HG03565 (cell line): ENCODE measurements around the gene BPTF.
"Not testable (repeated sequence)": the region's sequence is repeated elsewhere in the genome, so short reads cannot be mapped to it uniquely, and the experiment has no call there.

Experiments used
- ATAC-seq: cut with Tn5 transposase; IDR thresholded peaks from one replicate; pipeline ENCODE4 v1.9.1; 2021; ENCODE audit warnings: mild to moderate bottlenecking, moderate library complexity; ENCODE audit not compliant: unreplicated experiment

BPTF gene

GRCh38 chr17:67868176-67868575 lies 42.9 kb downstream of the BPTF start:
- ATAC-seq: no peak

GRCh38 chr17:67879662-67880061 lies 54.4 kb downstream of the BPTF start:
- ATAC-seq: no peak

GRCh38 chr17:67881083-67881482 lies 55.8 kb downstream of the BPTF start:
- ATAC-seq: no peak

- ATAC-seq: no peak
These were observed 59.4 kb downstream of the BPTF start for GRCh38 chr17:67884741-67885140.

GRCh38 chr17:67891481-67892119 lies 66.3 kb downstream of the BPTF start:
- no peak for ATAC-seq

GRCh38 chr17:67902511-67903231 lies 77.4 kb downstream of the BPTF start:
- ATAC-seq: no peak

GRCh38 chr17:67905298-67905697 lies 80.0 kb downstream of the BPTF start:
- ATAC-seq: not testable (repeated sequence)

GRCh38 chr17:67910117-67910803 lies 85.0 kb downstream of the BPTF start:
- ATAC-seq: not testable (repeated sequence)

GRCh38 chr17:67911059-67911782 lies 85.9 kb downstream of the BPTF start:
- ATAC-seq: no peak

GRCh38 chr17:67912088-67912487 lies 86.8 kb downstream of the BPTF start:
- no peak for ATAC-seq

- ATAC-seq: no peak
These were observed 87.4 kb downstream of the BPTF start for GRCh38 chr17:67912656-67913055.

- no peak for ATAC-seq
These were observed 94.9 kb downstream of the BPTF start for GRCh38 chr17:67920212-67920611.

- ATAC-seq: no peak
These were observed 97.2 kb downstream of the BPTF start for GRCh38 chr17:67922503-67922902.

- ATAC-seq: not testable (repeated sequence)
These were observed 103.5 kb downstream of the BPTF start for GRCh38 chr17:67928842-67929241.

- no peak for ATAC-seq
These were observed 105.9 kb downstream of the BPTF start for GRCh38 chr17:67931227-67931626.

- ATAC-seq: no peak
These were observed 117.5 kb downstream of the BPTF start for GRCh38 chr17:67942810-67943209.

- no peak for ATAC-seq
These were observed 118.7 kb downstream of the BPTF start for GRCh38 chr17:67944035-67944434.

GRCh38 chr17:67946513-67946912 lies 121.2 kb downstream of the BPTF start:
- ATAC-seq: no peak

- ATAC-seq: no peak
These were observed 122.1 kb downstream of the BPTF start for GRCh38 chr17:67947325-67947813.

- no peak for ATAC-seq
These were observed 125.6 kb downstream of the BPTF start for GRCh38 chr17:67950945-67951344.

GRCh38 chr17:67959510-67959909 lies 134.2 kb downstream of the BPTF start:
- no peak for ATAC-seq
